Aortic smooth muscle cell (primary cell): ENCODE results near the gene APCDD1L. TPM values are rescaled to one million over a fixed set of nuclear protein-coding genes. Genes with fewer than 3 reads are reported as not detected.

Source experiments
- total RNA-seq: library from RNA; depleted of rRNA; stranded (reverse); fragments of >200 nt; gene quantifications from 2 replicates; pipeline ENCODE4 v1.2.3, GENCODE V29; 2014

APCDD1L gene
- total RNA-seq: 2.4 and 2.9 TPM in 2 replicates

DNA sequence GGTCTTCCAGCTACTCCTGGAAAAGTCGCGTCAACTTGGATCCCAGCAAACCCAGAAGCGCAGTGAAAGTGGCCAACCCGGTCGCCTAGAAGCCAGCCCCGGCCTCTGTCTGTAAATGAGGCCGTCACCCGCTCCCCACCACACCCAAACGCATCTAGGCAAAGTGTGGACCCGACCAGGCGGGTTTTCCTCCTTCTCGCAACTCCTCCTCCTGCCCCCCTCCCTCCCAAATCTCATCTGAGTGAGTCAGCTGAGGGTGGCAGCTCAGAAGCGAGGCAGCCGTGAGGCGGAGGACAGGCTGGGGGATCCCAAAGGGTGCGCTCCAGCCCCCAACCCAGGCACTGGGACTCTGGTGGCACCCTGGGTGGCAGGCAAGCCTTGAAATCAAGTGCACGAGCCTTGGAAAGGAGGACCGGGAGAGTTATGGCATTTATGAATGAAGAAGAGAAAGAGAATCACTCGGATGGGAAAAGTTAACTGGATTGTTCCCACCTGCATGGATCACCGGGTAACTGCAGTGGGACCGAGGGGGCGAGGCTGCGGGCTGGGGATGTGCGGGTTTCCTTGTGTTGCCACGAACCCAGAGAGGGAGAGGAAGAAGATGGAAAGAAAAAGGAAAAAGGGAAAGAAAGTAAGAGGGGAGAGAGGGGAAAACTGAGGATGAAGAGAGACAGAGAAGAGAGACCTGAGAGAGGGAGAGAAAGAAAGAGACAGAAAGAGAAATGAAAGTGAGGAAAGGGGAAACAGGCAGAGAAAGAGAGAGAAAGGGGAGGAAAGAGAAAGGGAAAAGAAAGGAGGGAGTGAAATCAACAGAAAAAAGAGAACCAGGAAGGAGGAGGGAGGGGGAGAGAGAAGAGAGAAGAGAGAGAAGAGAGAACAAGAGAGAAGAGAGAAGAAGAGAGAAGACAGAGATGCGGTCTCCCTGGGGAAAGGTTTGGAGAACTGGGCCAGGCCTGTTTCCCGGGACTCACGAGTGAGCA lies at the start of gene APCDD1L:
APCDD1L (minus strand) TSS at position 167 of the 980 bp plus-strand sequence. CDS start 692 bp downstream, outside the sequence.

Other genes starting within 250 kb of the APCDD1L start
- 16.6 and 17.9 TPM in 2 replicates for gene RAB22A, start 205.7 kb downstream of the APCDD1L start, total RNA-seq
- 13.5 and 22.5 TPM in 2 replicates for gene VAPB, start 126.2 kb downstream of the APCDD1L start, total RNA-seq
- gene STX16, start 135.9 kb upstream of the APCDD1L start, total RNA-seq: 42.3 and 49.6 TPM in 2 replicates
- 21.0 and 21.8 TPM in 2 replicates for gene NPEPL1, start 177.4 kb upstream of the APCDD1L start, total RNA-seq